Activated B cell treated with CpG ODN at 0.5 μM for 24 hours (primary cell): ENCODE results near the gene CTSA. TPM values are rescaled to one million over a fixed set of nuclear protein-coding genes. Genes with fewer than 3 reads are reported as not detected.
A peak's percentile ranks its signal among the peaks of the same experiment; 100 is the strongest.

ENCODE experiments used
- ATAC-seq: fragments of 200-7000 bp; cut with Tn5 transposase; one replicate; pipeline ENCODE4 v1.10.0; 2021; ENCODE audit warnings: low read depth, mild to moderate bottlenecking, moderate library complexity
- CTCF ChIA-PET: fragments of 350-600 bp; sonication (Branson Sonifier 250); formaldehyde crosslinking; loops from one replicate; lab custom pipeline; 2021; ENCODE audit warnings: antibody characterized with exemption; lab: Charles Lee
- POLR2A ChIA-PET: fragments of 350-600 bp; sonication (Branson Sonifier 250); formaldehyde crosslinking; loops from one replicate; lab custom pipeline; 2021; ENCODE audit warnings: antibody characterized with exemption; lab: Charles Lee
- DNase-seq: peaks from one replicate; pipeline ENCODE4 v3.0.0; 2022
- H3K27ac Mint-ChIP-seq: one replicate; pipeline ENCODE4 v1.8.0; 2020; ENCODE audit warnings: mixed read lengths
- H3K27me3 Mint-ChIP-seq: one replicate; pipeline ENCODE4 v1.8.0; 2021; ENCODE audit warnings: mixed read lengths
- H3K36me3 Mint-ChIP-seq: one replicate; pipeline ENCODE4 v1.8.0; 2021; ENCODE audit warnings: low read depth, mixed read lengths
- H3K4me1 Mint-ChIP-seq: one replicate; pipeline ENCODE4 v1.8.0; 2021; ENCODE audit warnings: mixed read lengths
- H3K4me3 Mint-ChIP-seq: one replicate; pipeline ENCODE4 v1.8.0; 2020; ENCODE audit warnings: mild to moderate bottlenecking, mixed read lengths
- H3K9me3 Mint-ChIP-seq: one replicate; pipeline ENCODE4 v1.8.0; 2020; ENCODE audit warnings: mixed read lengths
- intact Hi-C: fragments of 100-400 bp; cut with micrococcal nuclease; formaldehyde crosslinking; loops from one replicate; pipeline ENCODE4 v1.15.1; 2024
- total RNA-seq: library from RNA; stranded (reverse); gene quantifications from 2 replicates; pipeline ENCODE4 v1.2.3, GENCODE V29; 2022
- TF ChIP-seq, protein P1 (sequence below): fragments of 200-600 bp; IDR thresholded peaks from one replicate; pipeline ENCODE4 v1.8.0; 2022; ENCODE audit warnings: antibody characterized with exemption, mild to moderate bottlenecking

CTSA gene
- total RNA-seq, 1 donor from 2014 or later = 67.2 TPM

DNA sequence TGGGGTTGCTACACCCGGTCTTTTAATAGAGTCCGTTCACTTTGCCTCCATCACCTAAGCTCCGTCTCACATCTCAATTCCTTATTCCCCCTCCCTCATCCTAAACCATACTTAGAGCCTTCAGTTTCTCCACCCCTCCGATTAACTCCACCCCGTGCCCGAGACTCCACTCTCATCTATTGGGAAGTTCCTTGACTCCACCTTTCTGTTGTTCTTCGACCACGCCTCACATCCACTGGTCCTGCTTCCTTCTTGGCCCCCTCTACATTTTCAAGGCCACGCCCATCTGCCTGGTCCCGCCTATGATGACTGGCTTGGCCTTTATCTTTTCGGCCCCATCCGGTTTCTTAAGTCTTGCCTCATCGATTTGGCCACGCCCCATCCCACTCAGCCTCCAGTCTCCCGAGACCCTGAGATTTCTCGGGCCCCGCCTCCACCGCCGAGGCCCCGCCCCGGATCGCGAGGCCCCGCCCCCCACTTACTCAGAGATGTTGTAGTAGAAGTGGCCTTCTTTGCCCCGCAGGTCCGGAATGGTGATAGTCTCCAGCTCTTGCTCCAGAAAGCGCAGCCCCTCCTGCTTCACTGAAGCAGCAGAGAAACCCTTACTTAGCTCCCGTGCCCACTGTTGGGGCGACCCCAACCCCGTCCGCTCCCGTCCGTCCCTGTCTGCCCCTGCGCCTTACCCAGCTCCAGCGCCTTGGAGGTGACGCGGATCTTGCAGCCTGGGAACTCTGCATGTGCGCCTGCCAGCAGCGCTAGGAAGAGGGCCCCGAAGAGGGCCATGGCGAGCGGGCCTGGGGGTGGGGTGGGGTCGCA, 19.7 kb downstream of the CTSA start:
- DNase-seq = peak; percentile 97

DNA sequence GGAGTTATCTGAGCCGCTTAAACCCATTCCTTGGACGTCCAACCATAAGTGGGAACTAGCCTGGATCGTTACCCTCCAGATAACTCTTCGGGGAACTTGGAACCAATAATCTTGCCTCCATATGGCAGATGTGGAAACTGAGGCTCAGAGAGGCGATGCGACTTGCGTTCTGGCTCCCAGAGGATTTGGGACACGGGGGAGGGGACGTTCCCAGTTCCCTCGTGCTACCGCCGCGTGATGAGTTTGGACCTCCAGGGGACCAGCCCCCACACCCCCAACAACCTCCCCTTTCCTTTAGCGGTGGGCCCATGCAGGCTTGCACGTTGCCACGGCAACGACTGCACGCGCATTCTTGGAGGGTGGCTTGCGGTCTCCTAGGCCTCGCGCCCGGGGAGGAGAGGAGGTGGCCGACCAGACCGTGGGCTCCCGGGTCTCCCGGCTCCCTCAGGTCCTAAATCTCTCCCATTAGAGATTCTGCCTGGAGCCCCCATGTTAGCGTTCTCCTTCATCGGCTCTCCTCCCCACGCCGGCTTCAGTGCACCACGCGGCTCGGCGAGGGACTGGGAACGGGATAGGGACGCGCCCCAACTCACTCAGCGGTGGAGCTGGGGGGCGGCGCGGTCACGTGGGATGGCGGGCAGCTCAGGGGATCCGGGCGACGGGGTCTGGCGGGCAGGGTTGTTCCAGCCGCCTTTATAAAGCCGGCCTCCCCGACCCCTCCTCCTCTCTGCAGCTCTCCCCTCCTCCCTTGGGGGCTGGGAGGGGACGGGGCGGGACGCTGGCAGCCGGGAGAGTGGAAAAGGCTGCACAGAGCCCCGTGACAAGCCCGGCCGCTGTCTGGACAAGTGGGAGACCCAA, 20.6 kb downstream of the CTSA start, which contains the start of gene PLTP:
TSS of gene PLTP (minus strand) at position 670 of the 858 bp plus-strand sequence. CDS start 703 bp downstream, outside the sequence.
- DNase-seq (peak; percentile 36), ATAC-seq (no peak)
- CTCF ChIA-PET = interaction anchor here (1.0 kb wide), 1 partner anchor 21 kb away, joined by 3 read pairs; the partner anchor contains the start of genes CTSA and NEURL2

More for the DNA sequence above, 19.7 kb downstream of the CTSA start:
- intact Hi-C loops = loop anchor here (1.0 to 2.0 kb wide), 7 partner anchors 20 to 496 kb away; partner anchors contain the start of genes ACOT8, CTSA, ELMO2 and NEURL2
- ChIA-PET POLR2A (interaction anchor here (0.6 to 3.7 kb wide), 10 partner anchors 9 to 941 kb away, joined by 3 to 68 read pairs (median 6); partner anchors contain the start of genes ACOT8, CTSA, NEURL2 and PCIF1), CTCF (interaction anchor here (1.0 kb wide), 1 partner anchor 20 kb away, joined by 3 read pairs; the partner anchor contains the start of genes CTSA and NEURL2)
- ATAC-seq = peak; percentile 92
- Mint-ChIP-seq H3K36me3 (no peaks in the 10 kb centered on the region), H3K27me3 (peaks cover 6% of the 10 kb centered on the region), H3K9me3 (no peaks in the 10 kb centered on the region), H3K27ac (peak overlapping the region; percentile 83), H3K4me3 (peak overlapping the region; percentile 90), H3K4me1 (peaks cover 31% of the 10 kb centered on the region)
- TF ChIP-seq, protein P1, sequence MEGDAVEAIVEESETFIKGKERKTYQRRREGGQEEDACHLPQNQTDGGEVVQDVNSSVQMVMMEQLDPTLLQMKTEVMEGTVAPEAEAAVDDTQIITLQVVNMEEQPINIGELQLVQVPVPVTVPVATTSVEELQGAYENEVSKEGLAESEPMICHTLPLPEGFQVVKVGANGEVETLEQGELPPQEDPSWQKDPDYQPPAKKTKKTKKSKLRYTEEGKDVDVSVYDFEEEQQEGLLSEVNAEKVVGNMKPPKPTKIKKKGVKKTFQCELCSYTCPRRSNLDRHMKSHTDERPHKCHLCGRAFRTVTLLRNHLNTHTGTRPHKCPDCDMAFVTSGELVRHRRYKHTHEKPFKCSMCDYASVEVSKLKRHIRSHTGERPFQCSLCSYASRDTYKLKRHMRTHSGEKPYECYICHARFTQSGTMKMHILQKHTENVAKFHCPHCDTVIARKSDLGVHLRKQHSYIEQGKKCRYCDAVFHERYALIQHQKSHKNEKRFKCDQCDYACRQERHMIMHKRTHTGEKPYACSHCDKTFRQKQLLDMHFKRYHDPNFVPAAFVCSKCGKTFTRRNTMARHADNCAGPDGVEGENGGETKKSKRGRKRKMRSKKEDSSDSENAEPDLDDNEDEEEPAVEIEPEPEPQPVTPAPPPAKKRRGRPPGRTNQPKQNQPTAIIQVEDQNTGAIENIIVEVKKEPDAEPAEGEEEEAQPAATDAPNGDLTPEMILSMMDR = no peak

DNA sequence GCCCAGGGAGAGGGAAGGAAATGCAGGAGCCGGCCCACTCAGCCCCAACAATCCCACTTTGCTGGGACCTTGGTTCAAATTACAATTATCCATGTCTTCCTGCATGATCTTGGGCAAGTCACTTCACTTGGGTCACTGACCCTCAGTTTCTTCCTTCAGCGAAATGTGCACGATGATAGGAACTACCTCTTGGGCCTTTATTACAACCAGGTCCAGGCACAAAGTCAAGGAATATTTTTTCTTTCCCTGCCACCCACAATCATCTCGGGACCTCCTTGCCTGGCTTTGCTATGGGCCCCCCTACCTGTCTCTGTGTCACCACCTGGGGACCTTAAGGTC, 21.2 kb downstream of the CTSA start:
- ChIA-PET CTCF (no interaction called here), POLR2A (interaction anchor here (2.6 to 3.7 kb wide), 3 partner anchors 22 to 59 kb away, joined by 9 to 68 read pairs (median 9); partner anchors contain the start of genes ACOT8, PCIF1, ZNF335 and ZSWIM3)
- H3K4me1 Mint-ChIP-seq = peaks cover 31% of the 10 kb centered on the region
- ATAC-seq (no peak), DNase-seq (no peak)
- peaks cover 12% of the 10 kb centered on the region for H3K27me3 Mint-ChIP-seq
- intact Hi-C loops = no loop called here
- peak overlapping the region; percentile 30 for H3K27ac Mint-ChIP-seq
- peak overlapping the region; percentile 36 for H3K4me3 Mint-ChIP-seq
- H3K9me3 Mint-ChIP-seq = no peaks in the 10 kb centered on the region
- TF ChIP-seq, protein P1 = no peak
- no peaks in the 10 kb centered on the region for H3K36me3 Mint-ChIP-seq

More for the DNA sequence above, 20.6 kb downstream of the CTSA start, which contains the start of gene PLTP:
- H3K27ac Mint-ChIP-seq = peak within 1 kb of the TSS; percentile 83
- intact Hi-C loops = loop anchor here (1.0 to 2.0 kb wide), 6 partner anchors 24 to 495 kb away; partner anchors contain the start of genes ACOT8, ELMO2, UBE2C and ZSWIM1
- H3K4me3 Mint-ChIP-seq = peak within 1 kb of the TSS; percentile 90
- TF ChIP-seq, protein P1 = no peak
- H3K36me3 Mint-ChIP-seq = no peaks in the 10 kb centered on the region
- H3K27me3 Mint-ChIP-seq = peaks cover 12% of the 10 kb centered on the region
- POLR2A ChIA-PET = interaction anchor here (1.0 to 3.7 kb wide), 6 partner anchors 10 to 60 kb away, joined by 3 to 68 read pairs (median 9); partner anchors contain the start of genes ACOT8, CTSA, NEURL2 and PCIF1
- no peaks in the 10 kb centered on the region for H3K9me3 Mint-ChIP-seq
- H3K4me1 Mint-ChIP-seq = peaks cover 31% of the 10 kb centered on the region

DNA sequence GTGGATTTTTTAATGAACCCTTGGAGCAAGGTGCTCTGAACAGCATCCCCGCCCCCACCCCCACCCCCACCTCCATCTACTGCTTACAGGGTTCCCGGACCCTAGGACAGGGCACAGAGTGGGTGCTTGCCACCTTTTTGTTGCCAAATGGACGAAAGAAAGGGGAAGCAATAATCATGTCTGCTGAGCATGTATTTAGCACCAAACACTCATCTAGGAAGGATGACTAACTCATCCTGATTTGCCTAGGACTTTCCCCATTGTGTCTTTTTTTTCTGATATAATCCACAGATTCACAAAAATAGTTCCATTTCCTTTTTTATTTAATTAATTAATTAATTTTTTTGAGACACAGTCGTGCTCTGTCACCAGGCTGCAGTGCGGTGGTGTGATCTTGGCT, 22.0 kb downstream of the CTSA start:
- intact Hi-C loops = no loop called here
- no peak for ATAC-seq
- Mint-ChIP-seq H3K27me3 (peaks cover 15% of the 10 kb centered on the region), H3K9me3 (no peaks in the 10 kb centered on the region), H3K4me3 (peak overlapping the region; percentile 74), H3K36me3 (no peaks in the 10 kb centered on the region), H3K27ac (peak overlapping the region; percentile 76), H3K4me1 (peaks cover 31% of the 10 kb centered on the region)
- TF ChIP-seq, protein P1 = no peak
- no peak for DNase-seq
- ChIA-PET CTCF (no interaction called here), POLR2A (no interaction called here)
